ENCODE results near the gene FXN.
A peak's percentile ranks its signal among the peaks of the same experiment; 100 is the strongest.

Gene FXN

GRCh38 chr9:68998812-68999211 is 36.7 kb upstream of the FXN start:
- no peak for FAIRE-seq
- no peak for TF ChIP-seq CTCF (IDR thresholded peaks at IDR 0.05; ENCODE audit: insufficient read depth, missing control alignments)
- DNase-seq (ENCODE audit: insufficient read length, low spot score) = no peak

GRCh38 chr9:68999393-69000105 is 36.0 kb upstream of the FXN start:
- peak; percentile 86 for TF ChIP-seq CTCF (IDR thresholded peaks at IDR 0.05; ENCODE audit: insufficient read depth, missing control alignments)
- FAIRE-seq = no peak
- peak; percentile 37 for DNase-seq (ENCODE audit: insufficient read length, low spot score)

- TF ChIP-seq CTCF (IDR thresholded peaks at IDR 0.05; ENCODE audit: insufficient read depth, missing control alignments) = no peak
- DNase-seq (ENCODE audit: insufficient read length, low spot score) = no peak
- FAIRE-seq = no peak
Observed at GRCh38 chr9:69001921-69002320, 33.6 kb upstream of the FXN start.

GRCh38 chr9:69003051-69003450 is 32.5 kb upstream of the FXN start:
- FAIRE-seq (no peak), DNase-seq (ENCODE audit: insufficient read length, low spot score) (no peak)
- TF ChIP-seq CTCF (IDR thresholded peaks at IDR 0.05; ENCODE audit: insufficient read depth, missing control alignments) = no peak

GRCh38 chr9:69004836-69005235 is 30.7 kb upstream of the FXN start:
- FAIRE-seq (no peak), DNase-seq (ENCODE audit: insufficient read length, low spot score) (no peak)
- no peak for TF ChIP-seq CTCF (IDR thresholded peaks at IDR 0.05; ENCODE audit: insufficient read depth, missing control alignments)

- no peak for DNase-seq (ENCODE audit: insufficient read length, low spot score)
- TF ChIP-seq CTCF (IDR thresholded peaks at IDR 0.05; ENCODE audit: insufficient read depth, missing control alignments) = no peak
- FAIRE-seq = no peak
Observed at GRCh38 chr9:69009708-69010107, 25.8 kb upstream of the FXN start.

- TF ChIP-seq CTCF (IDR thresholded peaks at IDR 0.05; ENCODE audit: insufficient read depth, missing control alignments) = no peak
- FAIRE-seq (no peak), DNase-seq (ENCODE audit: insufficient read length, low spot score) (no peak)
Observed at GRCh38 chr9:69012696-69013381, 22.7 kb upstream of the FXN start.
